ENCODE data around the gene IPCEF1.
"Not testable (repeated sequence)": the region's sequence is repeated elsewhere in the genome, so short reads cannot be mapped to it uniquely, and the experiment has no call there.

IPCEF1 gene

GRCh38 chr6:154241061-154241460 is 115.5 kb downstream of the IPCEF1 start:
- H3K4me1 Mint-ChIP-seq = peaks cover 82% of the 10 kb centered on the region

GRCh38 chr6:154239392-154239791 is 117.2 kb downstream of the IPCEF1 start:
- peaks cover 91% of the 10 kb centered on the region for H3K4me1 Mint-ChIP-seq
- peak in 1 of 2 donors; percentile 30 for DNase-seq

More at GRCh38 chr6:154241061-154241460, 115.5 kb downstream of the IPCEF1 start:
- DNase-seq (peak in 1 of 2 donors; percentile 51), ATAC-seq (peak; percentile 65)
- H3K9me3 Mint-ChIP-seq = peaks cover 10% of the 10 kb centered on the region in 2 donors
- H3K4me3 Mint-ChIP-seq = peak overlapping the region; percentile 60 to 79
- H3K27ac Mint-ChIP-seq = peak overlapping the region; percentile 97 to 99
- not testable (repeated sequence) for H3K27me3 Mint-ChIP-seq

GRCh38 chr6:154238831-154239230 is 117.8 kb downstream of the IPCEF1 start:
- Mint-ChIP-seq H3K4me1 (peaks cover 91% of the 10 kb centered on the region), H3K27me3 (no peaks in the 10 kb centered on the region), H3K27ac (peak overlapping the region in 1 of 2 donors; percentile 66), H3K4me3 (peak overlapping the region; percentile 64 to 70), H3K9me3 (peaks cover 10% of the 10 kb centered on the region in 2 donors)
- DNase-seq = no peak
- no peak for ATAC-seq

More at GRCh38 chr6:154239392-154239791, 117.2 kb downstream of the IPCEF1 start:
- Mint-ChIP-seq H3K4me3 (peak overlapping the region; percentile 64 to 70), H3K9me3 (peaks cover 10% of the 10 kb centered on the region in 2 donors), H3K27me3 (no peaks in the 10 kb centered on the region), H3K27ac (peak overlapping the region; percentile 53 to 56)
- peak; percentile 66 for ATAC-seq

GRCh38 chr6:154236646-154237301 is 119.8 kb downstream of the IPCEF1 start:
- no peak overlapping the region for H3K4me3 Mint-ChIP-seq
- no peak overlapping the region for H3K27ac Mint-ChIP-seq

GRCh38 chr6:154234019-154234772 is 122.4 kb downstream of the IPCEF1 start:
- H3K4me3 Mint-ChIP-seq = peak overlapping the region; percentile 45 to 66
- DNase-seq (no peak), ATAC-seq (no peak)
- peak overlapping the region; percentile 10 to 56 for H3K27ac Mint-ChIP-seq
- peaks cover 92% of the 10 kb centered on the region for H3K4me1 Mint-ChIP-seq
- no peaks in the 10 kb centered on the region for H3K9me3 Mint-ChIP-seq
- H3K27me3 Mint-ChIP-seq = no peaks in the 10 kb centered on the region

More at GRCh38 chr6:154236646-154237301, 119.8 kb downstream of the IPCEF1 start:
- no peaks in the 10 kb centered on the region for H3K9me3 Mint-ChIP-seq
- peaks cover 91% of the 10 kb centered on the region for H3K4me1 Mint-ChIP-seq
- DNase-seq (no peak), ATAC-seq (no peak)
- H3K27me3 Mint-ChIP-seq = no peaks in the 10 kb centered on the region

GRCh38 chr6:154233383-154233782 is 123.2 kb downstream of the IPCEF1 start:
- no peak for ATAC-seq

GRCh38 chr6:154232013-154232910 is 124.3 kb downstream of the IPCEF1 start:
- Mint-ChIP-seq H3K27ac (peak overlapping the region in 1 of 2 donors; percentile 80), H3K9me3 (no peaks in the 10 kb centered on the region), H3K27me3 (no peaks in the 10 kb centered on the region), H3K4me3 (peak overlapping the region; percentile 56 to 82), H3K4me1 (peaks cover 93% of the 10 kb centered on the region)
- ATAC-seq (peak; percentile 63), DNase-seq (no peak)

More at GRCh38 chr6:154233383-154233782, 123.2 kb downstream of the IPCEF1 start:
- peak overlapping the region; percentile 24 to 45 for H3K4me3 Mint-ChIP-seq
- no peaks in the 10 kb centered on the region for H3K27me3 Mint-ChIP-seq
- DNase-seq = no peak
- peak overlapping the region in 1 of 2 donors; percentile 56 for H3K27ac Mint-ChIP-seq
- H3K9me3 Mint-ChIP-seq = no peaks in the 10 kb centered on the region
- H3K4me1 Mint-ChIP-seq = peaks cover 92% of the 10 kb centered on the region

GRCh38 chr6:154230910-154231595 is 125.5 kb downstream of the IPCEF1 start:
- peaks cover 90% of the 10 kb centered on the region for H3K4me1 Mint-ChIP-seq
- H3K9me3 Mint-ChIP-seq = no peaks in the 10 kb centered on the region
- no peak for ATAC-seq
- no peaks in the 10 kb centered on the region for H3K27me3 Mint-ChIP-seq
- peak overlapping the region; percentile 65 to 80 for H3K27ac Mint-ChIP-seq
- no peak for DNase-seq
- peak overlapping the region; percentile 56 to 82 for H3K4me3 Mint-ChIP-seq

- Mint-ChIP-seq H3K4me3 (peak overlapping the region in 1 of 2 donors; percentile 75), H3K9me3 (no peaks in the 10 kb centered on the region)
Observed at GRCh38 chr6:154230393-154230792, 126.2 kb downstream of the IPCEF1 start.

GRCh38 chr6:154229786-154230185 is 126.8 kb downstream of the IPCEF1 start:
- H3K4me3 Mint-ChIP-seq = peak overlapping the region; percentile 72 to 75
- DNase-seq (peak in 1 of 2 donors; percentile 73), ATAC-seq (peak; percentile 90)
- H3K27ac Mint-ChIP-seq = peak overlapping the region; percentile 93 to 94
- H3K4me1 Mint-ChIP-seq = peaks cover 88% of the 10 kb centered on the region
- no peaks in the 10 kb centered on the region for H3K27me3 Mint-ChIP-seq
- H3K9me3 Mint-ChIP-seq = no peaks in the 10 kb centered on the region

More at GRCh38 chr6:154230393-154230792, 126.2 kb downstream of the IPCEF1 start:
- ATAC-seq = no peak
- Mint-ChIP-seq H3K27me3 (no peaks in the 10 kb centered on the region), H3K27ac (peak overlapping the region in 1 of 2 donors; percentile 93), H3K4me1 (peaks cover 90% of the 10 kb centered on the region)
- DNase-seq = no peak

- H3K4me1 Mint-ChIP-seq = peaks cover 86% of the 10 kb centered on the region
- no peak overlapping the region for H3K4me3 Mint-ChIP-seq
Observed at GRCh38 chr6:154228521-154228905, 128.1 kb downstream of the IPCEF1 start.

GRCh38 chr6:154227862-154228520 is 128.6 kb downstream of the IPCEF1 start:
- Mint-ChIP-seq H3K9me3 (no peaks in the 10 kb centered on the region), H3K4me3 (no peak overlapping the region), H3K4me1 (peaks cover 86% of the 10 kb centered on the region), H3K27ac (peak overlapping the region in 1 of 2 donors; percentile 79), H3K27me3 (no peaks in the 10 kb centered on the region)
- DNase-seq (no peak), ATAC-seq (no peak)

More at GRCh38 chr6:154228521-154228905, 128.1 kb downstream of the IPCEF1 start:
- H3K27ac Mint-ChIP-seq = peak overlapping the region in 1 of 2 donors; percentile 21
- H3K9me3 Mint-ChIP-seq = no peaks in the 10 kb centered on the region
- DNase-seq (no peak), ATAC-seq (no peak)
- H3K27me3 Mint-ChIP-seq = no peaks in the 10 kb centered on the region

- no peak for DNase-seq
- H3K4me3 Mint-ChIP-seq = no peak overlapping the region
- H3K27ac Mint-ChIP-seq = no peak overlapping the region
- H3K27me3 Mint-ChIP-seq = no peaks in the 10 kb centered on the region
- peaks cover 82% of the 10 kb centered on the region for H3K4me1 Mint-ChIP-seq
- ATAC-seq = no peak
- no peaks in the 10 kb centered on the region for H3K9me3 Mint-ChIP-seq
Observed at GRCh38 chr6:154226461-154226860, 130.1 kb downstream of the IPCEF1 start.

- peaks cover 71% of the 10 kb centered on the region for H3K4me1 Mint-ChIP-seq
Observed at GRCh38 chr6:154223296-154223695, 133.3 kb downstream of the IPCEF1 start.

More at GRCh38 chr6:154223296-154223695, 133.3 kb downstream of the IPCEF1 start:
- peak; percentile 28 for ATAC-seq
- H3K27me3 Mint-ChIP-seq = no peaks in the 10 kb centered on the region
- no peak for DNase-seq
- H3K9me3 Mint-ChIP-seq = no peaks in the 10 kb centered on the region
- no peak overlapping the region for H3K27ac Mint-ChIP-seq
- H3K4me3 Mint-ChIP-seq = no peak overlapping the region

Data from stimulated activated naive CD8-positive, alpha-beta T cell treated with anti-CD3 and anti-CD28 coated beads, Interleukin-15, amount 100 ng/mL, for 72 hours (primary cell).